ENCODE results near the gene MYOG. TPM values are rescaled to one million over a fixed set of nuclear protein-coding genes. Genes with fewer than 3 reads are reported as not detected.

MYOG gene
- total and polyA plus RNA-seq, 2 of the 4 experiments (the other 2 are of a cell fraction), result not detected

GRCh38 chr1:203065191-203065590, 20.6 kb downstream of the MYOG start:
- dilution Hi-C loops (cut with HindIII; ENCODE audit: low sequenced_read_pairs, unreplicated experiment) (no loop called here), intact Hi-C loops (cut with micrococcal nuclease) (no loop called here), in situ Hi-C loops (cut with MboI; ENCODE audit: low sequenced_read_pairs) (no loop called here)
- peaks cover 14% of the 10 kb centered on the region for H3K36me3 ChIP-seq (ENCODE audit: control insufficient read depth, insufficient read depth, low read length)
- BruUV-seq (replicated peaks), result no TSS peak
- no peak overlapping the region for H2BK15ac ChIP-seq (ENCODE audit: low read depth, low read length)
- no peak overlapping the region for H2AK9ac ChIP-seq (replicated peaks; ENCODE audit: low read depth, low read length, poor library complexity)
- no peak overlapping the region for H3K14ac ChIP-seq (replicated peaks; ENCODE audit: low read depth, low read length)
- H3K4me1 ChIP-seq (ENCODE audit: control insufficient read depth, insufficient read depth, low read length), result no peaks in the 10 kb centered on the region
- no peak overlapping the region for H3K27ac ChIP-seq (ENCODE audit: insufficient read depth, low read length)
- ChIA-PET CTCF (no interaction called here), POLR2A (ENCODE audit: unreplicated experiment) (no interaction called here)
- H4K91ac ChIP-seq (ENCODE audit: insufficient read depth, low read depth, low read length), result no peak overlapping the region
- TF ChIP-seq RAD21 (IDR thresholded peaks at IDR 0.05; ENCODE audit: low read length), result no peak
- no peak overlapping the region for H2BK120ac ChIP-seq (ENCODE audit: low read depth, low read length)
- no peak overlapping the region for H4K5ac ChIP-seq (ENCODE audit: low read depth, low read length)
- no peaks in the 10 kb centered on the region; the same call in 1 of the 2 replicates for H3K27me3 ChIP-seq (ENCODE audit: control insufficient read depth, insufficient read depth, low read length)
- H3K4me3 ChIP-seq (ENCODE audit: insufficient read depth, low read depth, low read length), result no peak overlapping the region
- no CpG with 5 or more reads among the region's 7 CpGs for WGBS, 2 experiments (ENCODE audit: extremely low coverage in 2 of 2, insufficient read length in 1 of 2)
- H4K20me1 ChIP-seq (ENCODE audit: insufficient read depth, low read length), result no peaks in the 10 kb centered on the region; the same call in 1 of the 2 replicates
- H3K18ac ChIP-seq (ENCODE audit: low read depth, low read length), result no peak overlapping the region
- no peak overlapping the region for H3K56ac ChIP-seq (ENCODE audit: extremely low read depth, insufficient read depth, low read length)
- no peaks in the 10 kb centered on the region for H3K9me3 ChIP-seq (ENCODE audit: control insufficient read depth, insufficient read depth, low read length)
- H3K23ac ChIP-seq (ENCODE audit: low read depth, low read length), result no peak overlapping the region
- no peaks in the 10 kb centered on the region for H3K9me1 ChIP-seq (ENCODE audit: insufficient read depth, low read length)
- H3K4ac ChIP-seq (ENCODE audit: low read depth, low read length), result no peak overlapping the region
- no peak overlapping the region for H4K8ac ChIP-seq (ENCODE audit: low read depth in 2 of 2, low read length in 2 of 2)
- no peak overlapping the region for H2BK20ac ChIP-seq (ENCODE audit: low read depth, low read length)
- no peak overlapping the region for H3K9ac ChIP-seq (ENCODE audit: low read depth, low read length)
- no peak overlapping the region for H3K4me2 ChIP-seq (ENCODE audit: low read depth, low read length)
- H2AFZ ChIP-seq (replicated peaks; ENCODE audit: low read length, poor library complexity), result no peak overlapping the region
- ATAC-seq (ENCODE audit: low read depth) (no peak), DNase-seq (no peak)
- no peaks in the 10 kb centered on the region for H3K79me1 ChIP-seq (ENCODE audit: low read depth in 1 of 2, low read length in 2 of 2)
- H2BK5ac ChIP-seq (ENCODE audit: low read depth, low read length, poor library complexity, severe bottlenecking), result no peak overlapping the region
- H2AK5ac ChIP-seq (ENCODE audit: low read depth, low read length), result no peak overlapping the region

All from IMR-90 (cell line).